ENCODE results near the gene KRT81.
"Not testable (repeated sequence)": the region's sequence is repeated elsewhere in the genome, so short reads cannot be mapped to it uniquely, and the experiment has no call there.

Gene KRT81

GRCh38 chr12:52296572-52297215 is 5.4 kb upstream of the KRT81 start:
- no peak for DNase-seq (ENCODE audit: low read depth)

- DNase-seq (ENCODE audit: low read depth), result no peak
These were observed 4.3 kb upstream of the KRT81 start for GRCh38 chr12:52295663-52296062.

GRCh38 chr12:52294803-52295202 is 3.5 kb upstream of the KRT81 start:
- no peak for DNase-seq (ENCODE audit: low read depth)

GRCh38 chr12:52293926-52294325 is 2.6 kb upstream of the KRT81 start:
- DNase-seq (ENCODE audit: low read depth), result no peak

- DNase-seq (ENCODE audit: low read depth), result not testable (repeated sequence)
These were observed 725 bp downstream of the KRT81 start for GRCh38 chr12:52290483-52291134.

GRCh38 chr12:52287816-52288805 is 3.2 kb downstream of the KRT81 start:
- not testable (repeated sequence) for DNase-seq (ENCODE audit: low read depth)

GRCh38 chr12:52286857-52287785 is 4.2 kb downstream of the KRT81 start:
- DNase-seq (ENCODE audit: low read depth), result not testable (repeated sequence)

GRCh38 chr12:52285851-52286530 is 5.3 kb downstream of the KRT81 start:
- no peak for DNase-seq (ENCODE audit: low read depth)

GRCh38 chr12:52285172-52285745 is 6.1 kb downstream of the KRT81 start:
- DNase-seq (ENCODE audit: low read depth), result no peak

GRCh38 chr12:52284562-52285171 is 6.7 kb downstream of the KRT81 start:
- DNase-seq (ENCODE audit: low read depth), result no peak

- no peak for DNase-seq (ENCODE audit: low read depth)
These were observed 10.4 kb downstream of the KRT81 start for GRCh38 chr12:52280796-52281560.

- no peak for DNase-seq (ENCODE audit: low read depth)
These were observed 11.0 kb downstream of the KRT81 start for GRCh38 chr12:52280319-52280795.

- DNase-seq (ENCODE audit: low read depth), result no peak
These were observed 11.7 kb downstream of the KRT81 start for GRCh38 chr12:52279422-52280318.

GRCh38 chr12:52278575-52279421 is 12.5 kb downstream of the KRT81 start:
- DNase-seq (ENCODE audit: low read depth), result peak; percentile 49

GRCh38 chr12:52277486-52278245 is 13.7 kb downstream of the KRT81 start:
- no peak for DNase-seq (ENCODE audit: low read depth)

GRCh38 chr12:52275686-52276085 is 15.6 kb downstream of the KRT81 start:
- DNase-seq (ENCODE audit: low read depth), result no peak
